BLaER1 treated with 17β-estradiol and CSF1 and Interleukin-3, amounts not matched to agents 10 nM and 100 nM (cell line): Measurements from ENCODE around the gene SLF2.

ENCODE experiments used
- H3K27ac ChIP-seq, 11 experiments: shearing (Covaris generic); formaldehyde crosslinking; 2 replicates each; pipeline ENCODE4 v1.8.1; 2022
- H3K27me3 ChIP-seq, 11 experiments: shearing (Covaris generic); formaldehyde crosslinking; 2 replicates each; pipeline ENCODE4 v1.8.1; 2022
- H3K36me3 ChIP-seq, 11 experiments: shearing (Covaris generic); formaldehyde crosslinking; 2 replicates each; pipeline ENCODE4 v1.8.1; 2022
- H3K4me1 ChIP-seq, 10 experiments: shearing (Covaris generic); formaldehyde crosslinking; 2 replicates each; pipeline ENCODE4 v1.8.1; 2022
- H3K4me2 ChIP-seq, 11 experiments: shearing (Covaris generic); formaldehyde crosslinking; 2 replicates each; pipeline ENCODE4 v1.8.1; 2022
- H3K4me3 ChIP-seq, 10 experiments: shearing (Covaris generic); formaldehyde crosslinking; 2 replicates each; pipeline ENCODE4 v1.8.1; 2022
- H3K9ac ChIP-seq, 11 experiments: shearing (Covaris generic); formaldehyde crosslinking; 2 replicates each; pipeline ENCODE4 v1.8.1; 2022
- H3K9me3 ChIP-seq, 11 experiments: shearing (Covaris generic); formaldehyde crosslinking; replicated peaks in 1 of 11; 2 replicates each; pipeline ENCODE4 v1.8.1; 2022
- H4K20me1 ChIP-seq, 11 experiments: shearing (Covaris generic); formaldehyde crosslinking; 2 replicates each; pipeline ENCODE4 v1.8.1; 2022
- Cebpa-rat ChIP-seq, 11 experiments: shearing (Covaris generic); IDR thresholded peaks; 2 replicates each; pipeline ENCODE4 v1.8.1; 2022

Gene SLF2

DNA sequence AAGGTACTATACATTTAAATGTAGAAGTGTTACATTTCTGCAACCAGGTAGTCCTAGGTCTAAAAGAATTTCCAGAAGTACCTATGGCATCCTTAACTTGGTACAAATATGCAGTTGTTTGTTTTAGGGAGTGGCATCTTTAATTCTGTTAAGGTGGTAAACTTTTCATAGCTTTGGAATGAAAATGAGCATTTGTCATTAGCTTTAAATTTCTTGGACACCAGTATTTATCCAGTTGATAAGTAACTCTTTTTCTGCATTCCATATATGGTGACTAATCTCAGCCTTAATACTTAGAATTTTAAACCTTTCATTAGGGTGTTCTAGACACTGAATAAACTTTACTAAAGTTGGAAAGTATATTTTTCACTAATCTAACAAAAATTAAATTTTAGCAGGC is 10.8 kb downstream of the SLF2 start:
- TF ChIP-seq Cebpa-rat (IDR thresholded peaks at IDR 0.05), result no peak
- Histone ChIP-seq H3K4me1 (peaks cover 0 to 1% (median 0%) of the 10 kb centered on the region in 10 experiments; a peak in 1 of 20 replicates), H3K9me3 (no peaks in the 10 kb centered on the region), H3K27ac (no peak overlapping the region), H4K20me1 (peaks cover 0 to 83% (median 9%) of the 10 kb centered on the region in 11 experiments; a peak in 8 of 22 replicates), H3K9ac (no peak overlapping the region), H3K4me2 (no peak overlapping the region), H3K27me3 (no peaks in the 10 kb centered on the region), H3K4me3 (no peak overlapping the region), H3K36me3 (peaks cover 90 to 100% (median 99%) of the 10 kb centered on the region in 11 experiments)

DNA sequence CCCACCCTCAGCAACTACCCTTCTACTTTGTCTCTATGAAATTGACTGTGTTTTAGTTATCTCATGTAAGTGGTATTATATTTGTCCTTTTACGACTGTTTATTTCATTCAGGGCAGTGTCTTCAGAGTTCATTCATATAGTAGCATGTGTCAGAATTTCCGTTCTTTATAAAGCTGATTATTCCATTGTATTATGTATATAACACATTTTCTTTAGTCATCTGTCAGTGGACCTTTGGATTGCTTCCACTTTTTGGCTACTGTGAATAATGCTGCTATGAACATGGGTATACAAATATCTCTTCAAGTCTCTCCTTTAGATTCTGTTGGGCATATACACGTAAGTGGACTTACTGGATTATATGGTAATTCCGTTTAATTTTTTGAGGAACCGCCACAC is 14.5 kb downstream of the SLF2 start:
- Histone ChIP-seq H3K9me3 (no peaks in the 10 kb centered on the region), H3K36me3 (peaks cover 94 to 100% (median 99%) of the 10 kb centered on the region in 11 experiments), H3K9ac (no peak overlapping the region), H3K4me2 (no peak overlapping the region), H4K20me1 (peaks cover 0 to 67% (median 9%) of the 10 kb centered on the region in 11 experiments; a peak in 9 of 22 replicates), H3K27me3 (no peaks in the 10 kb centered on the region), H3K4me3 (no peak overlapping the region), H3K27ac (no peak overlapping the region), H3K4me1 (no peaks in the 10 kb centered on the region)
- TF ChIP-seq Cebpa-rat (IDR thresholded peaks at IDR 0.05), result no peak

DNA sequence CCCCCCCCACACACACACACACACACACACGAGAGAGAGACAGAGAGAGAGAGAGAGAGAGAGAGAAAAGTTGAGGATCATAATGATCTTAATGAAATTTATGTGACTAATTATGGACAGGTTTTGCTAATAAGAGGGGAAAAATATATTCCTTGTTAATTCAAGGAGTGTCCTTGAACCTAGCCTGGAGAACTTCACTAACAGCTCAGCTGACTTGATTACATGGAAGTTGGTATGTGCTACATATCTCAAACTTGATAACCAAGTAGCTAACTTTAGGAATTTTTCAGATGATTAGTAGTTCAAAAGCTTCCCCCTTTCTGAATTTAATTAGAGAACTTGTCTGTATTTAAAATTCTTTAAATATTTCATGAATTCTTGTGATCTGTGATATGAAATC is 15.3 kb downstream of the SLF2 start:
- no peak for TF ChIP-seq Cebpa-rat (IDR thresholded peaks at IDR 0.05)
- H3K9ac ChIP-seq, result no peak overlapping the region
- H3K4me2 ChIP-seq, result no peak overlapping the region
- no peak overlapping the region for H3K27ac ChIP-seq
- H3K4me3 ChIP-seq, result no peak overlapping the region
- H3K9me3 ChIP-seq, result no peaks in the 10 kb centered on the region
- H3K4me1 ChIP-seq, result no peaks in the 10 kb centered on the region
- H4K20me1 ChIP-seq, result peaks cover 0 to 67% (median 7%) of the 10 kb centered on the region in 11 experiments; a peak in 9 of 22 replicates
- H3K27me3 ChIP-seq, result no peaks in the 10 kb centered on the region
- peaks cover 94 to 100% (median 99%) of the 10 kb centered on the region in 11 experiments for H3K36me3 ChIP-seq

DNA sequence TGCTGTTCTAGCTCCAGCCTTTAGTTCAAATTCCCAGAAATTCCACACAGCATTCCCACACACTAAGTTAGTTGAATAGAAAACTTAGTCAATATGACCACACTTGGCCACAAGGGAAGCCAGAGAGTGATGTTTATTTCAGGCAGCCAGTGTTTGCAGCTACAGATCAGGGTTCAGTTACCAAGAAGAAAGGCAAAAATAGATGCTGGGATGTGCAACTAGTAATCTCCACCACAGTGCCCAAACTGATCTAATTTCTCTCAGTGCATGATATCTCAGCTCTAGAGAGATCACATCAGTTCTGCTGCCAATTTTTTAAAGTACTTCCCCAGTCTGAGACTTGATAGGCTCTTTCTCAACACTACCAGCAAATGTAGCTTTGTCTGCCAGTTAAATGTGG is 17.6 kb downstream of the SLF2 start:
- Histone ChIP-seq H3K36me3 (peaks cover 92 to 100% (median 100%) of the 10 kb centered on the region in 11 experiments), H3K4me1 (no peaks in the 10 kb centered on the region), H3K27me3 (no peaks in the 10 kb centered on the region), H3K27ac (no peak overlapping the region), H3K9me3 (no peaks in the 10 kb centered on the region), H4K20me1 (peaks cover 0 to 65% (median 4%) of the 10 kb centered on the region in 11 experiments; a peak in 9 of 22 replicates), H3K4me3 (no peak overlapping the region), H3K4me2 (no peak overlapping the region), H3K9ac (no peak overlapping the region)
- TF ChIP-seq Cebpa-rat (IDR thresholded peaks at IDR 0.05), result no peak

DNA sequence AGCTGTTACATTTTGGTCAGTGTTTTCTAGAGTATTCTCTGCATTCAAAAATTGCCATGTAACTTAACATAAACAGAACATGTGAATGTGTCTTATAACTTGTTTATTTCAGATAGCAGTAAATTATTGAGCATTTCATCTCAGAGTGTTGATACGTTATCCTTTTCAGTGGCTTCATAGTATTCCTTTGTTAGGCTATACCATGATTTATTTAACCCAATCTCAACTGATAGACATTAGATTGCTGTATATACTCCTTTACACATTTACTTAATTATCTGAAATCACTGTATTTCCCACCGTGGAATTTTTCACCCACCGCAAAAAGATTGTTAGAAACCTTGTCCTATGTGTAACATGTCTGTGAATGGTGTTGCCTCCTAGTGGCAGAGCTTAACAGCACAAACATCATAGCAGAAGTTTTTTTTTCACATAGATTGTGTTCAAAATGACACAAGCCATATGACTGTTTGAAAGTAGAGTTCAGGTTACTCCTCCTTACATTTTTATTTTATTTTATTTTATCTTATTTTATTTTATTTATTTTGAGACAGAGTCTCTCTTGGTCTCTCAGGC is 21.4 kb downstream of the SLF2 start:
- Histone ChIP-seq H3K9ac (no peak overlapping the region), H3K4me1 (no peaks in the 10 kb centered on the region), H3K4me3 (no peak overlapping the region), H3K4me2 (no peak overlapping the region), H4K20me1 (peaks cover 0 to 38% (median 3%) of the 10 kb centered on the region in 11 experiments; a peak in 9 of 22 replicates), H3K27ac (no peak overlapping the region), H3K9me3 (no peaks in the 10 kb centered on the region), H3K36me3 (peaks cover 89 to 100% (median 98%) of the 10 kb centered on the region in 11 experiments), H3K27me3 (no peaks in the 10 kb centered on the region)
- no peak for TF ChIP-seq Cebpa-rat (IDR thresholded peaks at IDR 0.05)

DNA sequence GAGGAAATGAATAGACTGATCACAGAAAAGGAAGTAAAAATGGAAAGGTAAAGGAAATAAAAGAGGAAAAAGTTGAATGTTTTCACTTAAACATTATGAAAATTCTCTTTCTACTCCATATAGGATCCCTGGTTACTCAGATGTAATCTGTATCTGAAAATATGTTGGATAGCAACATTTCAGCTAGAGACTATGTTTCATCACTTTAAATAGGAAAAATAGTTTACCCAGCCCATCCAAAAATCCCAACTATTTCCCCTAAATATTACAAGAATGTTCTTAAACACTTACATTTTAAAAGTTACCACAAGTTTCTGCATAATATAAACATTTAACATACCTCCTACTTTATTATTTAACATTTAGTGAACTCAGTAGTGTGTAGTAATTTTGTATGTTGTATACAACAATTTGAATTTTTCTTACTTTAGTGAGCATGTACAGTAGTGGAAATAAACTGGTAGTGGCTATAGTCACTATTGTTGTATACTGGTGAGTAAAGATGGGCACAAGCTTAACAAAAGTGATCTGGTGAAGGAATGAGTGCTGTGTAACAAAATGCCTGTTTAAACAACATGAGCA is 27.1 kb downstream of the SLF2 start:
- Histone ChIP-seq H3K36me3 (peaks cover 85 to 99% (median 92%) of the 10 kb centered on the region in 11 experiments), H3K4me3 (no peak overlapping the region), H3K9me3 (no peaks in the 10 kb centered on the region), H3K9ac (no peak overlapping the region), H3K4me2 (peak overlapping the region in 1 of 11 experiments; percentile 36; a peak in 2 of 22 replicates), H3K27ac (no peak overlapping the region), H4K20me1 (peaks cover 0 to 17% (median 0%) of the 10 kb centered on the region in 11 experiments; a peak in 3 of 22 replicates), H3K27me3 (no peaks in the 10 kb centered on the region), H3K4me1 (peaks cover 0 to 9% (median 0%) of the 10 kb centered on the region in 10 experiments; a peak in 5 of 20 replicates)
- TF ChIP-seq Cebpa-rat (IDR thresholded peaks at IDR 0.05), result no peak

DNA sequence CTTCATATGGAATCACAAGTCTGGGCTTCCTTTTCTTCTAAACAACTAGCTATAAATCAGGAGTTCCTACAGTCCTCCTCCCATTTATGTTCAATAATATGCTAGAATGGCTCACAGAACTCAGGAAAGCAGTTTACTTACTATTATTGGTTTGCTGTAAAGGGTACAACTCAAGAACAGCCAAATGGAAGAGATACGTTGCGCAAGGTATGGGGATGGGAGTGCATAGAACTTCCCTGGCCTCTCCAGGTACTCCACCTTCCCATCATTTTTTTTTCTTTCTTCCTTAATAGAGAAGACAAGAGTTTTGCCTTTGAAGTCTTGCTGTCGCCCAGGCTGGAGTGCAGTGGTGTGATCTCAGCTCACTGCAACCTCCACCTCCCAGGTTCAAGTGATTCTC is 29.5 kb downstream of the SLF2 start:
- H4K20me1 ChIP-seq, result peaks cover 0 to 25% (median 0%) of the 10 kb centered on the region in 11 experiments; a peak in 4 of 22 replicates
- H3K36me3 ChIP-seq, result peaks cover 91 to 99% (median 96%) of the 10 kb centered on the region in 11 experiments

DNA sequence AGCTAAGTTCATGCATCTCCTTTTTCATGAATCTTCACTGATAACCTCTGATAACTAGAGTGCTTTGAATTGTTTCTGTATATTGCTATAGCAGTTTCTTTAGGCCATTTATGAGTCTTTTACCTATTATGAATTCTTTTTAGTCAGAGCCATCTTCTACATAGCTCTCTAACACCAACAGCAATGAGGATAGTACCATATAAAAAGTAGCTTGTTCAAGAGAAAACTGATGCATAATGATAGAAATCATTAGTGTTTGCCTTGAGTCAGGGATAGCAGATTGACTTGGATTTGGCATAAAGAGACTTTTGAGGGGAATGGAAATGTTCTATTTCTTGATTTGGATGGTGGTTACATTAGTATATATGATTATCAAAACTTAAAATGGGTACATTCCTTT is 30.7 kb downstream of the SLF2 start:
- Histone ChIP-seq H3K4me1 (peaks cover 0 to 9% (median 0%) of the 10 kb centered on the region in 10 experiments; a peak in 5 of 20 replicates), H3K4me3 (no peak overlapping the region), H3K9me3 (no peaks in the 10 kb centered on the region), H4K20me1 (peaks cover 0 to 28% (median 0%) of the 10 kb centered on the region in 11 experiments; a peak in 2 of 22 replicates), H3K4me2 (no peak overlapping the region), H3K27ac (no peak overlapping the region), H3K9ac (no peak overlapping the region), H3K36me3 (peaks cover 91 to 99% (median 96%) of the 10 kb centered on the region in 11 experiments), H3K27me3 (no peaks in the 10 kb centered on the region)
- no peak for TF ChIP-seq Cebpa-rat (IDR thresholded peaks at IDR 0.05)

More for the DNA sequence above, 29.5 kb downstream of the SLF2 start:
- Histone ChIP-seq H3K4me1 (peaks cover 0 to 9% (median 0%) of the 10 kb centered on the region in 10 experiments; a peak in 5 of 20 replicates), H3K9ac (no peak overlapping the region), H3K27ac (no peak overlapping the region), H3K27me3 (no peaks in the 10 kb centered on the region), H3K4me2 (no peak overlapping the region), H3K9me3 (no peaks in the 10 kb centered on the region), H3K4me3 (no peak overlapping the region)
- TF ChIP-seq Cebpa-rat (IDR thresholded peaks at IDR 0.05), result peak in 1 of 11 experiments; percentile 41; a peak in 1 of 22 replicates

DNA sequence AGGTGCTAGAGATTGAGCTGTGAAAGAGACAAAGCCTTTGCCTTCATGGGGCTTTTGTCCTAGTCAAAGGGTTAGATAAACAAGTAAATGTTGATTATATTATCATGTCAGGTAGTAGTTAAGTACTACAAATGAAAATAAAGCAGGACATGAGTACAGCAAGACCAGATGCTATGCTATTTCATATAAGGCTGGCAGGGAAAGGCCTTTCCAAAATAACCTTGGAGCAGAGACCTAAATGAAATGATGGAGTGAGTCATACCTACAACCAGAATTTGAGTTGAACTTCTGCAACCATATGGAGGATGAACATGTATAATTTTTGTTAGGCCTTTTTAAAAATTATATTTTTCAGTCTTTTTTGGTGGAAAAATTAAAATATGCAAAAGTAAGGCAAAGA is 33.0 kb downstream of the SLF2 start:
- Histone ChIP-seq H4K20me1 (peaks cover 0 to 28% (median 0%) of the 10 kb centered on the region in 11 experiments; a peak in 2 of 22 replicates), H3K9ac (no peak overlapping the region), H3K27me3 (no peaks in the 10 kb centered on the region), H3K4me2 (no peak overlapping the region), H3K27ac (no peak overlapping the region), H3K36me3 (peaks cover 94 to 100% (median 98%) of the 10 kb centered on the region in 11 experiments), H3K9me3 (no peaks in the 10 kb centered on the region), H3K4me1 (no peaks in the 10 kb centered on the region), H3K4me3 (no peak overlapping the region)
- TF ChIP-seq Cebpa-rat (IDR thresholded peaks at IDR 0.05), result no peak
